Activated T-helper 17 cell treated with anti-CD3 and anti-CD28 coated beads, Interleukin-2, amount 50 U/mL, for 72 hours (primary cell): ENCODE results near the gene CCNG2. TPM values are rescaled to one million over a fixed set of nuclear protein-coding genes. Genes with fewer than 3 reads are reported as not detected.
A peak's percentile ranks its signal among the peaks of the same experiment; 100 is the strongest.

Experiments used
- ATAC-seq: fragments of 150-1000 bp; cut with Tn5 transposase; replicated peaks from 2 replicates; pipeline ENCODE4 v1.10.0; 2021; ENCODE audit warnings: mild to moderate bottlenecking, moderate library complexity
- H3K27ac Mint-ChIP-seq: one replicate; pipeline ENCODE4 v1.8.0; 2022; ENCODE audit warnings: mixed read lengths
- H3K27me3 Mint-ChIP-seq: one replicate; pipeline ENCODE4 v1.8.0; 2022; ENCODE audit warnings: mixed read lengths
- H3K36me3 Mint-ChIP-seq: one replicate; pipeline ENCODE4 v1.8.0; 2022; ENCODE audit warnings: low read depth, mild to moderate bottlenecking, mixed read lengths
- H3K4me1 Mint-ChIP-seq: one replicate; pipeline ENCODE4 v1.8.0; 2022; ENCODE audit warnings: mixed read lengths
- H3K4me3 Mint-ChIP-seq: one replicate; pipeline ENCODE4 v1.8.0; 2022; ENCODE audit warnings: mild to moderate bottlenecking, mixed read lengths
- H3K9me3 Mint-ChIP-seq: one replicate; pipeline ENCODE4 v1.8.0; 2022; ENCODE audit warnings: mixed read lengths
- total RNA-seq, 2 donors: library from RNA; stranded (reverse); gene quantifications; one replicate each; pipeline ENCODE4 v1.2.3, GENCODE V29; 2022

Gene CCNG2
- total RNA-seq, 2 donors from 2014 or later = 25.6 to 130 TPM

- no peak overlapping the region for H3K4me3 Mint-ChIP-seq
- H3K36me3 Mint-ChIP-seq = no peaks in the 10 kb centered on the region
- no peak overlapping the region for H3K27ac Mint-ChIP-seq
- no peaks in the 10 kb centered on the region for H3K9me3 Mint-ChIP-seq
- no peaks in the 10 kb centered on the region for H3K4me1 Mint-ChIP-seq
- ATAC-seq = no peak
- peaks cover 14% of the 10 kb centered on the region for H3K27me3 Mint-ChIP-seq
Observed at GRCh38 chr4:77178560-77178959, 21.6 kb downstream of the CCNG2 start.

DNA sequence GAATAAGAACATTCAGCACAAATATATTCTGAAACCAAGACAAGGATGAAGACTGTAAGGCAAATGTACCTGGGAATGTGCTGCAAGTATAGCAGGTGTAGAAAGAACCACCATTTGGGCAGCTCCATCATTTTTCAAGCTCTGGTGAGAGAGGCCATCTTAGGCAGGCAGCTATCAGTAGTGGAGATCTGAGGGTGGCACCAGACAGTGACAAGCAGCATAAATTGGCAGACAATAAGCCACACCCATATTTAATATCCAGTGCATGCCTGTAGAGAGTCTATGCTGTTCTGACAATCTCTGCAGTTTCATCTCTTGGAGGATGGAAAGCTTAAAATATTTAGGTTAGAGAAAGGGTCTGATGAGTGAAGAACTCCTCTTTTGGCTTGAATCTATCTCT, 22.5 kb downstream of the CCNG2 start:
- Mint-ChIP-seq H3K4me3 (no peak overlapping the region), H3K27ac (no peak overlapping the region), H3K27me3 (peaks cover 18% of the 10 kb centered on the region), H3K4me1 (no peaks in the 10 kb centered on the region), H3K9me3 (no peaks in the 10 kb centered on the region), H3K36me3 (no peaks in the 10 kb centered on the region)
- no peak for ATAC-seq

DNA sequence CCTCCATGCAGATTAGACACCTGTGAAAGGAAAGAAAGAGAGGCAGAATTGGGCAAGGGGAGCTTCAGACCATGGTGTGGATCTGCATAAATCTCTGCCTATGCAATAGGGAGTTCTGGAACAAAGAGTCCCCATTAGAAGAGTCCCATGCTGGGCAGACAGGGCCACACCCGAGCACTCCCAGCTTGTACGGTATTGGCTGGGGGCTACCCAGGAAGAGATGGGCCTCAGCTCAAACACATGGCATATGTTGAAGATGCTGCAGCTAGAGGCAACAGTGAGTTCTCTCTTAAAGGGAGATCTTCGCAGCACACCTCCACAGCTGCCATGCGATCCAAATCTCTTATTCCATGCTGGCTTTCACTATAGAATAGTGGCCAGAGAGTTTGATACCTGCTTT, 24.7 kb downstream of the CCNG2 start:
- Mint-ChIP-seq H3K9me3 (no peaks in the 10 kb centered on the region), H3K27me3 (peaks cover 13% of the 10 kb centered on the region), H3K4me1 (no peaks in the 10 kb centered on the region), H3K4me3 (no peak overlapping the region), H3K27ac (no peak overlapping the region), H3K36me3 (no peaks in the 10 kb centered on the region)
- no peak for ATAC-seq

DNA sequence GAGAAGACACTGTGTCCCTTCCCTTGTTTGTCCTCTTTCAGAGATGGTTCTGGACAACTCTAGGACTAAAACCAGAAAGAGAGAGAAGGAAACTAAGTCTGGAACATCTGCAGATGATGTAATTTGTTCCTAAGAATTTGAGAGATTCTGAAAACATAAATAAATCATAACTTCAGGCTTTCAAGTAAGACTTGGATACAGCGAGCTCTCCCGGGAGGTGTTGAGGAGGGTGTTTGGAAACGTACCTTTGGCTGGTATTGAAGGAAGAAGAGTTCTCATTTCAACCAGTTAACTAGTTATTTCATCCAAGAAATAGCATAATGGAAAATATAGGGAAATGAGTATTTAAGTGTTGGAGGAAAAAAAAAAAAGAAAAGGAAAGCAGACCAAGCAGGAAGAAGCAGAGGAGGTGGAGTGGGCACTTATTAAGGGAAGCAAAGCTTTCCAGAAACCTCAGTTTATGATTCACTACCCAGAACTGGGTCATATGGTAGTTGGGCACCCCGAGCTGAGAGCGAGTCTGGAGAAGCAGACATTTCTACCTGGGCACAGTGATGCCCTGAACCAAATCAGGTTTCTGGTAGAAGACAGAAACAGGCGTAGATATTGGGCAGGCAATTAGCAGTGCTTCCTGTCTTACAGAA, 26.9 kb downstream of the CCNG2 start:
- Mint-ChIP-seq H3K36me3 (no peaks in the 10 kb centered on the region), H3K4me3 (no peak overlapping the region), H3K9me3 (no peaks in the 10 kb centered on the region), H3K4me1 (no peaks in the 10 kb centered on the region), H3K27me3 (peaks cover 13% of the 10 kb centered on the region), H3K27ac (no peak overlapping the region)
- ATAC-seq = no peak

- Mint-ChIP-seq H3K4me3 (no peak overlapping the region), H3K36me3 (no peaks in the 10 kb centered on the region), H3K9me3 (no peaks in the 10 kb centered on the region), H3K27me3 (peaks cover 13% of the 10 kb centered on the region), H3K4me1 (no peaks in the 10 kb centered on the region), H3K27ac (no peak overlapping the region)
- no peak for ATAC-seq
Observed at GRCh38 chr4:77184974-77185373, 28.0 kb downstream of the CCNG2 start.

GRCh38 chr4:77185686-77186085, 28.7 kb downstream of the CCNG2 start:
- H3K36me3 Mint-ChIP-seq = no peaks in the 10 kb centered on the region
- H3K4me3 Mint-ChIP-seq = no peak overlapping the region
- H3K27me3 Mint-ChIP-seq = peaks cover 13% of the 10 kb centered on the region
- no peak for ATAC-seq
- no peaks in the 10 kb centered on the region for H3K9me3 Mint-ChIP-seq
- H3K4me1 Mint-ChIP-seq = no peaks in the 10 kb centered on the region
- H3K27ac Mint-ChIP-seq = no peak overlapping the region

DNA sequence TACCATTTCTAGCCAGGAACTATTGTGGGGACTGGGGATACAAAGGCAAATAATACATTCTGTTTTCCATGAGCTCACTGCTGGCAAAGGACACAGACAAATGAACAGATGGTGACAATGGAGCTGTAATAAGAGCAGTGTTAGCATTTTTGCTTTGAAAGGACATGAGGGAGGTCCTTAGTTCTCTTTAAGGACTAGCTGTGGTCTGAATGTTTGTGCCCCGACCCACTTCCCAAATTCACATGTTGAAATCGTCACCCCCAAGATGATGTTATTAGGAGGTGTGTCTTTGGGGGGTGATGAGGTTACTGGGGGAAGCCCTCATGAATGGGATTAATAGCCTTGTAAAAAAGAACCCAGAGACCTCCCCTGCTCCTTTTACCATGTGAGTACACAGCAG, 30.3 kb downstream of the CCNG2 start:
- Mint-ChIP-seq H3K27ac (no peak overlapping the region), H3K4me1 (no peaks in the 10 kb centered on the region), H3K4me3 (no peak overlapping the region), H3K36me3 (no peaks in the 10 kb centered on the region), H3K9me3 (no peaks in the 10 kb centered on the region), H3K27me3 (peaks cover 13% of the 10 kb centered on the region)
- ATAC-seq = no peak

GRCh38 chr4:77188498-77189220, 31.7 kb downstream of the CCNG2 start:
- Mint-ChIP-seq H3K4me3 (no peak overlapping the region), H3K36me3 (no peaks in the 10 kb centered on the region), H3K27me3 (peaks cover 8% of the 10 kb centered on the region), H3K4me1 (peaks cover 5% of the 10 kb centered on the region), H3K9me3 (no peaks in the 10 kb centered on the region), H3K27ac (no peak overlapping the region)
- ATAC-seq = no peak

DNA sequence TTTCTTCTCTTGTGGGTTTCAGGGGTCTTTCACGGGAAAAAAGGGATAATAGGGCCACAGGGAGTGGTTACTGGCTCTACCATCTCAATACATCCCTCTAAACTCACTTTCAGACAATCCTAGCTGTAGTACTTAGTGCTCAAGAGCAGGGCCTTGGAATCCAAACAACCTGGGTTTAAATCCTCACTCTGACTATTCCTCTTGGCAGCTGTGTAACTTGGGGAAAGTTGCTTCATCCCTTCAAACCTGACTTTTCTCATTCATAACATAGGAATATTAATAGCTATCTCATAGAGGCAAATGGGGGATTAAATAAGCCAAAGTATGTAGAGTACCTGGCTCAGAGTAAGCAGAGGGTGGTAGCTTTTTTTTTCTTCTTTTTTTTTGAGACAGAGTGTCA, 32.4 kb downstream of the CCNG2 start:
- no peaks in the 10 kb centered on the region for H3K36me3 Mint-ChIP-seq
- H3K27ac Mint-ChIP-seq = no peak overlapping the region
- H3K9me3 Mint-ChIP-seq = no peaks in the 10 kb centered on the region
- H3K27me3 Mint-ChIP-seq = peaks cover 3% of the 10 kb centered on the region
- peaks cover 5% of the 10 kb centered on the region for H3K4me1 Mint-ChIP-seq
- no peak overlapping the region for H3K4me3 Mint-ChIP-seq
- no peak for ATAC-seq

DNA sequence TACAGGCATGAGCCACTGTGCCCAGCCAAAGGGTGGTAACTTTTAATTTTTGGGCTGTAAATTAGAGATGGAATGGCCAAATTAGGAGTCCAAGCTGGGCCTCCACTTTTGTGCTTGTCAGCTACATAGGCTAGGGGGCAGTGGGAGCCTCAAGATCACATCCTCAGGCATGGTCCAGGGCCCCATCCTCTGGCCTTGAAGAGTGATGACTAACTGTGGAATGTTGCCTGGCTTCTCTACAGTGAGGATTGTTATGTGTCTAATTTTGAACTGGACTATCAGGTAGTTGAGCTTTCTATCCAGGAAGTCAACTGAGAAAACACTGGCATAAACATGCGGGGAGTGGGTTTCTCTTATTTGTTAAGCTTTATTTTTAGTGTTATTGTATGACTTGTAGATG, 33.0 kb downstream of the CCNG2 start:
- no peak for ATAC-seq
- Mint-ChIP-seq H3K4me3 (no peak overlapping the region), H3K9me3 (no peaks in the 10 kb centered on the region), H3K27me3 (peaks cover 3% of the 10 kb centered on the region), H3K4me1 (peaks cover 5% of the 10 kb centered on the region), H3K27ac (no peak overlapping the region), H3K36me3 (no peaks in the 10 kb centered on the region)

- H3K4me1 Mint-ChIP-seq = peaks cover 5% of the 10 kb centered on the region
- no peak for ATAC-seq
- peak overlapping the region; percentile 37 for H3K27ac Mint-ChIP-seq
- H3K9me3 Mint-ChIP-seq = no peaks in the 10 kb centered on the region
- no peaks in the 10 kb centered on the region for H3K36me3 Mint-ChIP-seq
- H3K27me3 Mint-ChIP-seq = peaks cover 3% of the 10 kb centered on the region
- peak overlapping the region; percentile 80 for H3K4me3 Mint-ChIP-seq
Observed at GRCh38 chr4:77193046-77193445, 36.0 kb downstream of the CCNG2 start.

GRCh38 chr4:77193511-77194102, 36.6 kb downstream of the CCNG2 start:
- peak overlapping the region; percentile 37 for H3K27ac Mint-ChIP-seq
- peak; percentile 99 for ATAC-seq
- no peaks in the 10 kb centered on the region for H3K36me3 Mint-ChIP-seq
- H3K4me3 Mint-ChIP-seq = peak overlapping the region; percentile 80
- H3K4me1 Mint-ChIP-seq = peaks cover 5% of the 10 kb centered on the region
- no peaks in the 10 kb centered on the region for H3K27me3 Mint-ChIP-seq
- no peaks in the 10 kb centered on the region for H3K9me3 Mint-ChIP-seq

GRCh38 chr4:77194366-77194765, 37.4 kb downstream of the CCNG2 start:
- no peak for ATAC-seq
- Mint-ChIP-seq H3K36me3 (no peaks in the 10 kb centered on the region), H3K9me3 (no peaks in the 10 kb centered on the region), H3K27me3 (no peaks in the 10 kb centered on the region), H3K4me1 (peaks cover 5% of the 10 kb centered on the region), H3K4me3 (peak overlapping the region; percentile 80), H3K27ac (no peak overlapping the region)

GRCh38 chr4:77194989-77195388, 38.0 kb downstream of the CCNG2 start:
- H3K36me3 Mint-ChIP-seq = no peaks in the 10 kb centered on the region
- peaks cover 5% of the 10 kb centered on the region for H3K4me1 Mint-ChIP-seq

GRCh38 chr4:77196866-77197265, 39.9 kb downstream of the CCNG2 start:
- Mint-ChIP-seq H3K36me3 (no peaks in the 10 kb centered on the region), H3K27me3 (no peaks in the 10 kb centered on the region), H3K4me1 (peaks cover 5% of the 10 kb centered on the region), H3K27ac (no peak overlapping the region), H3K4me3 (no peak overlapping the region), H3K9me3 (no peaks in the 10 kb centered on the region)
- ATAC-seq = no peak

More at GRCh38 chr4:77194989-77195388, 38.0 kb downstream of the CCNG2 start:
- H3K9me3 Mint-ChIP-seq = no peaks in the 10 kb centered on the region
- H3K27ac Mint-ChIP-seq = no peak overlapping the region
- no peak for ATAC-seq
- H3K27me3 Mint-ChIP-seq = no peaks in the 10 kb centered on the region
- H3K4me3 Mint-ChIP-seq = no peak overlapping the region
